Tongue (tissue), 3 donors: ENCODE measurements around the gene PIP4K2B. TPM values are rescaled to one million over a fixed set of nuclear protein-coding genes. Genes with fewer than 3 reads are reported as not detected.
A peak's percentile ranks its signal among the peaks of the same experiment; 100 is the strongest.
"Not testable (repeated sequence)": the region's sequence is repeated elsewhere in the genome, so short reads cannot be mapped to it uniquely, and the experiment has no call there.

ENCODE experiments used
- DNase-seq: peaks from one replicate; pipeline ENCODE4 v3.0.0-alpha.2; 2015
- small RNA-seq: library from RNA; depleted of rRNA; stranded (forward); fragments of <200 nt; gene quantifications from one replicate; pipeline ENCODE3, GENCODE V24; 2014; ENCODE audit warnings: low replicate concordance
- total RNA-seq: library from RNA; depleted of rRNA; stranded (reverse); fragments of >200 nt; gene quantifications from one replicate; pipeline ENCODE4 v1.2.3, GENCODE V29; 2014

Gene PIP4K2B
- total RNA-seq, 1 donor from 2014 or later: 81.4 TPM

DNA sequence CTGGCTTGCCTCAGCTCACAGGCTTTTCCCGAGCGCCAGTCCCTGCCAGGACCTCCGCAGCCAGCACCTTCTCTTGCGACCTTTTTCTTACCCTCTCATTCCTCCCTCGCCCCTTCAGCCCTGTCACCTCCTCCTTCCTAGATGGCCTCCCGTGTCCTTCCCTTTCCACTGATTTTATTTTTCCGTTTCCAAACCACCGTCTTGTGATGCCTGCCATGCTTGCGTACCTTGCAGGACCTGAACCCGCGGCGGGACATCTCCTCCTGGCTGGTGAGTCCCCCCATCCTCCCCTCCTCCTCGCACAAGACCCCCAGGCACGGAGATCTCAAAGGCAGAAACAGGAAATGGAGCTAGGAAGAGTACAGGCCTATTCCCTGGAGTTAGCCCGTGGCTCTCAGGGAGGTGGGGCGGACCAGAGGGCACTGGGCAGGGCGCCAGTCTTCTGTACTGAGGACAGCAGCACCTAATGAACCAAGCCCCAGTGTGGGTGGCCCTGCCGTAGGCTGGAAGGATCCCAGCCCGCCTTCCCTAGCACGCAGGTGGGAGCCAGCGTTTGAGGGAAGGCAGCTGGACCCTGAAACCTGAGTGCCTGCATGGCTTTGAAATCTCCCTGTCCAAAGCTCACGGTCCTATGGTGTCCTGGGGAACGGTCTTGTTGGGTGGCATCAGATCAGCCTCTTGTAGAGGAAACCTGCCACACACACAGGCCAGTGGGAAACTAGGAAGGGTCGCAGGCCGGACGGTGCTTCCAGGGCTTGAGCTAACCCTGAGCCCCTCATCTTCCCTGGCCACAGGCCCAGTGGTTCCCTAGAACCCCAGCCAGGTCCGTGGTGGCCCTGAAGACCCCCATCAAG is 68.6 kb downstream of the PIP4K2B start:
- DNase-seq: peak; percentile 59

DNA sequence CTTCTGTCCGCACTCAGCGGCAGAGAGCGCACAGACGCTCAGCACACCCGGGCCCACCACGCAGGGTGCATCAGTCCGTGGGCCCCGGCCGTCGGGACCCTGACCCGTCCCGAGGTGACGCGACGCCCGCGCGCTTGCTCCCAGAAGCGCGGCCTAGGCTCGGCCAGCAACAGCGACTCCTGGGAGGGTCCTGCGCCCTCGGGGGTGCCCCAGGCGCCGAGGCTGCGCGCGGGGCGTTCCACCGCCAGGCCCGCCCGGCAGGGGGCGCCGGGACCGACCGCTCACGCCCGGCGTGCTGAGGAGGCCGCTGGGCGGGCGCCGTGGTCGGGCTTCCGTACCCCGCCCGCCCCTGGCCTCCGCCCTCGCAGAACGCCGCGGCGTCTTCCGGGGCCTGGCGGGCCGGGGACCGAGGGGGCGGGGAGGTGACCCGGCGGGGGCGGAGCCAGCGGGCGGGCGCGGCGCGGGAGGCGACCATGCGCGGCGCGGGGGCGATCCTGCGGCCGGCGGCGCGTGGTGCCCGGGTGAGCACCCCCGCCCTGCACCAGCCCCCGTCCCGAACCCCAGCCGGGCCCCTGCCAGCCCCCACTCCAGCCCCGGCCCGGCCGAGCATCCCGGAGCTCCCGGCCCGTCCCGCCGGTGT is 69.3 kb downstream of the PIP4K2B start, which contains the start of gene CISD3:
TSS of gene CISD3 (plus strand) at position 456 of the 640 bp plus-strand sequence. CDS start at position 474, 18 bp downstream.
- peak; percentile 92 for DNase-seq

DNA sequence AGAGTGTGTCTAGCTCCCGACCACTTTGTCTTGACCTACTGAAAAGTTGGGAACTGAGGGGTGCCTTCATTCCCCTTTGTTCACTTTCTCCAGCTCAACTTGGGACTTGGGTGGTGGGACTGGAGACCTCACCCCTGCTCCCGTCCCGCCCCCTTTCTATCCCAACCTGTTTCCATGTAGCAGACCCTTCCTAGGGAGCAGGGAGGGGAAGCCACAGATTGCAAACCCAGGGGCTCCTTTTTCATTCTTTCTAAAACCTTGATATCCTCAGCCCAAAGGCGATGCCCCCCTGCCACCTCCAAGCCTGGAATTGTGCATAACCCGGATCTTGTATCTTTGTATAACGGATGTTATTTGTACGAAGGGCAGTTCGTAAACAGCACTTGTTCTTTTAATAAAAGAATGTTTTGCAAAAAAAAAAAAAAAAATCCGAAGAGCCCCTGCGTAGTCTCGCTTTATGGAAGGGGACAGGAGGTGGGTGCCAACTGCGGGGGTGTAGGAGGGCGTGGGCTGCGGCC is 69.9 kb downstream of the PIP4K2B start:
- DNase-seq: no peak

DNA sequence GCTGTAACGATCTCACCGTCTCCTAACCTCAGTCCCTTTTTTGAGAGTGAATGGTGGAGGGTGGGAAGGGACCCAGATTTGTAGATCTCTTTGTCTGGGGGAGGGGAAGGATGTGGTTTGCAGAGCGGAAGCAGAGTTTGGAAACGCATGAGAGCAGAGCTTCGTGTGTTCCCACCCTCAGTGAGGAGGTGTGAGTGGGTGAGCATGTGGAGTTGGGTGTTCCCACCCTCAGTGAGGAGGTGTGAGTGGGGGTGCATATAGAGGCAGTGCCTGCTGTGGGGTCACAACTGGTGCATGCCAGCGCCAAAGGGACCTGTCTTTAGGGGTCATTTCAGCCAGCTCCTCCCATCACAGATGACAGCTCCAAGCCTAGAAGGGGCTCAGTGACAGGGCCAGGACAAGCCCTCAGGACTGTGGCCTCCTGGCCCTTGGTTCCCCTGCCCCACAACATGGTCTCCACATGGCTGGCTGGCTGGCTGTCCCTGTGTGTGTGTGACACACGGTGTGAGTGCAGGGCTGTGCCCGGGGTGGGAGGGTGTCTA is 71.0 kb downstream of the PIP4K2B start:
- DNase-seq: no peak

DNA sequence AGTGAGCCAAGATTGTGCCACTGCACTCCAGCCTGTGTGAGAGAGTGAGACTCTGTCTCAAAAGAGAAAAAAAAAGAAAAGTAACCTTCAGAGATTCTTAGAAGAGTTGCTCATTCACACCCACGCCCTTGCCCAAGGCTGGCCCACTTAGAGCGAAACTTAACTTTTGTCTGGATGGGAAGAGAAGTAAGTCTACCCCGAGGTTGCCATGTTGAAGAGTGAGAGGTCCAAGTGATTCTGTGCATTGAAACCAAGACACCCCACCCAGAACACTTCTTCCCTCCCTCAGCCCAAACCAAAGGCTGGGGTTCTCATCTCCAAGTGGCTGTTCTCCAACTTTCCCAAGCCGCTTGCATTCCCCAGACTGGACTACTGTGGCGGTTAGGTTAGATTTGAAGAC is 71.6 kb downstream of the PIP4K2B start:
- DNase-seq: no peak

DNA sequence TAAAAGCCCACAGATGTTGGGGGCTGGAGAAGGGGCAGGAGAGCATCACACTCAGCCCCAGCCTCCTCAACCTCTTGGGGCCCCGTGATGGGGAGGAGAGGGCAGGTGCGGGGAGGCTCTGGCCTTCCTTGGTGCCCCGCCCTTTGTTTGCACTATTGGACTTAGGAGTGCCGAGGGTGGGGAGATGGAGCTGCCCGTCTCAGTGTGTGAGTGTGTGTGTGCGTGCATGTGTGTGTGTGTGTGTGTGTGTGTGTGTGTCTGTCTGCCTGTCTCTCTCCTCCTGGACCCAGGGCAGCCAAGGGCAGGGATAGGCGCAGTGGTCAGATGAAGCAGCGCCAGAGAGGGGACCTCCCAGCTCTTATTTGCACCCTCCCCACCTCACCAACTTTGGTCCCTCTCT is 73.2 kb downstream of the PIP4K2B start:
- not testable (repeated sequence) for DNase-seq

DNA sequence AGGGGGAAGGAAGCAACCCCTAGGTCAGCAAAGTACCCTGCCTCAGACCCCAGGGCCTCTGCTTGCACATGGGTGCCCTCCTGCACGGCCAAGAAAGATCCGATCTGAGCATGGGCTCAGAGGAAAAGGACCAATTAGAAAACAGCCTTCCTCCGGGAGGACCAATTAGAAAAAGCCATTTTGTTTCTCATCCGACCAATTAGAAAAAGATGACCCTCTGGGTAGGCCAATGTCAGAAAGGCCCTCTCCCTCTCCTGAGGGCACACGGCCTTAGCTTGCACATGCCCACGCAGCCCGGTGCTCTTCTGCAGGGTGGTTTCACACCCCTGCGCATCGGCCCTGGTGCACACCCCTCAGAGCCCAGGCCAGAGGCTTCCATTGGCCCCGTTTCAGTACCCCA is 74.3 kb downstream of the PIP4K2B start:
- DNase-seq: no peak

DNA sequence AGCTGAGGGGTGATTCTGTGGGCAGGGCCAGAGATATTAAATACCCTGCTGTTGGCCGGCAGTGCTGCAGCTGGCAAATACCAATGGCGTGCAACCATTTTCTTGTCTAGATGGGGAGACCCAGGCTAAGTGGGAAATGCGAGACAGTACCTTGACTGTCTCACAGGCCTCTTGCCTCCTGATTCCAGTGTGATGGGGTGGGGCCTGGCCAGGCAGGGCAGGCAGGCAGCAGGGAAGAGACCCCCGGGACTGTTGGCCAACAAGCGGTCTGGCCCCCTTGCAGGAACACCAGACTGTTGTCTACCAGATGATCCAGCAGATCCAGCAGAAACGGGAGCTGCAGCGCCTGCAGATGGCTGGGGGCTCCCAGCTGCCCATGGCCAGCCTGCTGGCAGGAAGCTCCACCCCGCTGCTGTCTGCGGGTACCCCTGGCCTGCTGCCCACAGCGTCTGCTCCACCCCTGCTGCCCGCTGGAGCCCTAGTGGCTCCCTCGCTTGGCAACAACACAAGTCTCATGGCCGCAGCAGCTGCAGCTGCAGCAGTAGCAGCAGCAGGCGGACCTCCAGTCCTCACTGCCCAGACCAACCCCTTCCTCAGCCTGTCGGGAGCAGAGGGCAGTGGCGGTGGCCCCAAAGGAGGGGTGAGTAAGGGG is 74.9 kb downstream of the PIP4K2B start:
- peak; percentile 95 for DNase-seq

DNA sequence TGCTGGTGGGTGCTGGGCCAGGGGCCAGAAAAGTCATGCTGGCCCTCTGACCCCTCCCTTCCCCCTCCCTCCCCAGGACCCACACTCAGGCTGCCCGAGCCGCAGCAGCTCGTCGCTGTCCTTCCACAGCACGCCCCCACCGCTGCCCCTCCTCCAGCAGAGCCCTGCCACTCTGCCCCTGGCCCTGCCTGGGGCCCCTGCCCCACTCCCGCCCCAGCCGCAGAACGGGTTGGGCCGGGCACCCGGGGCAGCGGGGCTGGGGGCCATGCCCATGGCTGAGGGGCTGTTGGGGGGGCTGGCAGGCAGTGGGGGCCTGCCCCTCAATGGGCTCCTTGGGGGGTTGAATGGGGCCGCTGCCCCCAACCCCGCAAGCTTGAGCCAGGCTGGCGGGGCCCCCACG is 77.6 kb downstream of the PIP4K2B start:
- DNase-seq: no peak

DNA sequence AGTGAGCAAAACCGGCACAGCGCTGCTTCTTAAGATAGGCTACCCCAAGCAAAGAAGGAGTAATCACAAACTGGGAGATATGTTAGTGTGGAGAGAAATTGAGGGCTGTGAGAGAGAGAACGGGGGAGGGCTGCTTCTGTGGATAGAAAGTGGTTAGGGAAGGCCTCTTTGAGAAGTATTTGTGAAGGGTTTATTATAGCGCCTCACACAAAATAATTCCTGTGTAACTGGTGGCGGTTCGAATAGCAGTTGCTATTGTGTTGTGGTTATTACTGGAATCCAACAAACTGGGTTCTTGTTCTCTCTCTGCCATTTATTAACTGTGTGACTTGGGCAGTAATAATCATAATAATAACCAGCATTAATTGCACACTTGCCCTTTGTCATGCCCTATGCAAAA is 78.4 kb downstream of the PIP4K2B start:
- no peak for DNase-seq

DNA sequence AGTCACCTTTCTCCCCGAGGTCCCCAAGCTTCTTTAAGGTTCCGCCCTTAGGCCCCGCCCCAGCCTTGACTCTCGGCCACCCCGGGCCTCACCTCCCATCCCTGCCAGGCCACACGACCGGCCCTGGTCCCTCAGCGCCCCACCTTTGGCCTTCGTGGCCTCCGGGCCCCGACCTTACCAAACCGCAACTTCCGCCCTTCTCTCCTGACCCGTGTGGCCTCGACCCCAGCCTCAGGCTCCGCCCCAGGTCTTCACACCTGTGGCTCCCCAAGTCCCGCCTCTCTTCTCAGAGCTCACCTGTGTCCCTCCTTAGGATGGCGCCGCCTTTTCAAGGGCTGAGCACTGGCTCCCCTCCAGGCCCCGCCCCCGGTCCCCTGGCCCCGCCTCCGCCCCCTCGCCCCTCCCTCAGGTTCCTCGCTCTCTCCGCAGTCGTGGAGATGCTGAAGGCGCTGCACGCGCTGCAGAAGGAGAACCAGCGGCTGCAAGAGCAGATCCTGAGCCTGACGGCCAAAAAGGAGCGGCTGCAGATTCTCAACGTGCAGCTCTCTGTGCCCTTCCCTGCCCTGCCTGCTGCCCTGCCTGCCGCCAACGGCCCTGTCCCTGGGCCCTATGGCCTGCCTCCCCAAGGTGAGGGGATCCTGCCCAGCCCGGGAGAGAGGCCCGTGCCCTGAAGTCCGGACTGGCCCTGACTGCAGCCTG is 79.3 kb downstream of the PIP4K2B start:
- no peak for DNase-seq

DNA sequence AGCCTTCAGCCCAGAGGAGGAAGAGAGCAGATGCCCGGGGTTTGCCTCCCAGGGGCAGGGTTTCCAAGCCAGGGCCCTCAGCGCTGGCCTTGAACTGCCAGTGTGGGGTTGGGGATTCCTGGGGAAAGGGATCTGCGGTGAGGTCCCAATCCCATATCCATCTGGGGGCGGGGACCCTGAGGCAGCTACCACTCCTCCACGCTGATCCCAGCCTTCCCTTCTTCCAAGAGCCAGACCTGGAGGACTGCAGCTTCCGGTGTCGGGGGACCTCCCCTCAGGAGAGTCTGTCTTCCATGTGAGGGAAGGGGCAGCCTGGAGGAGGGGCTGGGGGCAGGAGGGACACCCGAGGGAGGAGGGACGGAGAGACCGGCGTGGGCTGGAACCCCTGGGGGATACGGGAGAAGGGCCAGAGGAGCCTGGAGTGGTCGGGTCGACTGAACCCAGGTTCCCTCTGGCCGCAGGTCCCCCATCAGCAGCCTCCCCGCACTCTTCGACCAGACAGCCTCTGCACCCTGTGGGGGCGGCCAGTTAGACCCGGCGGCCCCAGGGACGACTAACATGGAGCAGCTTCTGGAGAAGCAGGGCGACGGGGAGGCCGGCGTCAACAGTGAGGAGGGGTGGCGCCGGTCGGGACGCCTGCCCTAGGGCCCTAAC is 79.9 kb downstream of the PIP4K2B start:
- no peak for DNase-seq

DNA sequence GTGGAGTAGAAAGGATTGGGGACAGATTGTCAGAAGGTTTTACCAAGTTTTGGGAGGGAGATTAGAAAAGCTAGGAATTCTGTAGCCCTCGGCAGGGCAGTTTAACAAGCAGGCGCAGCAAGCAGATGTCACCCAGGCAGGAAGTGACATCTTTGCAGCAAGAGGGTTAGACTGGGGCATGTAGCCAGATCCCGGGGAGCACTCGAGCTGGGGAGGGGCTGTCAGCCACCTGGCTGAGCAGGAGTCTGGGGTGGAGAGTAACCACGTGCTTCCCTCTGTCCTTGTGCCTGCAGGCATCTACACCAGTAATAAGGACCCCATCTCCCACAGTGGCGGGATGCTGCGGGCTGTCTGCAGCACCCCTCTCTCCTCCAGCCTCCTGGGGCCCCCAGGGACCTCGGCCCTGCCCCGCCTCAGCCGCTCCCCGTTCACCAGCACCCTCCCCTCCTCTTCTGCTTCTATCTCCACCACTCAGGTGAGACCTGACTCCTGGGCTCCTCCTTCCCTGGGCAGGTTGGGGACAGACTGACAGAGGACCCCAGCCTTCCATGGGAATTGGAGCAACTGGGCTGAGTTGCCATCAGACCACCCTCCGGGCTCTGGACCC is 82.1 kb downstream of the PIP4K2B start:
- DNase-seq: no peak

DNA sequence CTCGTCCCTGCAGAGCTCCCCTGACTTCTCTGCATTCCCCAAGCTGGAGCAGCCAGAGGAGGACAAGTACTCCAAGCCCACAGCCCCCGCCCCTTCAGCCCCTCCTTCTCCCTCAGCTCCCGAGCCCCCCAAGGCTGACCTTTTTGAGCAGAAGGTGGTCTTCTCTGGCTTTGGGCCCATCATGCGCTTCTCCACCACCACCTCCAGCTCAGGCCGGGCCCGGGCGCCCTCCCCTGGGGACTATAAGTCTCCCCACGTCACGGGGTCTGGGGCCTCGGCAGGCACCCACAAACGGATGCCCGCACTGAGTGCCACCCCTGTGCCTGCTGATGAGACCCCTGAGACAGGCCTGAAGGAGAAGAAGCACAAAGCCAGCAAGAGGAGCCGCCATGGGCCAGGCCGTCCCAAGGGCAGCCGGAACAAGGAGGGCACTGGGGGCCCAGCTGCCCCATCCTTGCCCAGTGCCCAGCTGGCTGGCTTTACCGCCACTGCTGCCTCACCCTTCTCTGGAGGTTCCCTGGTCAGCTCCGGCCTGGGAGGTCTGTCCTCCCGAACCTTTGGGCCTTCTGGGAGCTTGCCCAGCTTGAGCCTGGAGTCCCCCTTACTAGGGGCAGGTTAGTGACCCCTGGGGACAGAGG is 82.9 kb downstream of the PIP4K2B start:
- DNase-seq: no peak

Small RNA genes within 50 kb of the gene (small RNA-seq; reads per million reads assigned to genes)
- gene MIR4726 (0.08 reads per million), gene MIR4727 (0.19 reads per million, percentile 23 among the genes with 10 or more reads in this experiment), gene RNA5SP440 (0.16 reads per million, percentile 9 among the genes with 10 or more reads in this experiment), gene RNU6-866P (not detected)

Other genes starting within 250 kb of the PIP4K2B start
- 1.0 TPM for gene SRCIN1, start 193.6 kb downstream of the PIP4K2B start, total RNA-seq
- gene EPOP, start 124.6 kb downstream of the PIP4K2B start, total RNA-seq: not detected
- 42.2 TPM for gene MLLT6, start 94.3 kb downstream of the PIP4K2B start, total RNA-seq
- gene CISD3, start 69.2 kb downstream of the PIP4K2B start, total RNA-seq: 4.4 TPM
- 8.0 TPM for gene PCGF2, start 51.2 kb downstream of the PIP4K2B start, total RNA-seq
- 64.7 TPM for gene PSMB3, start 46.8 kb downstream of the PIP4K2B start, total RNA-seq
- gene CWC25, start 25.8 kb upstream of the PIP4K2B start, total RNA-seq: 11.4 TPM
- gene RPL23, start 54.2 kb upstream of the PIP4K2B start, total RNA-seq: 1,363 TPM
- gene LASP1, start 70.5 kb upstream of the PIP4K2B start, total RNA-seq: 67.1 TPM
- gene FBXO47, start 167.8 kb upstream of the PIP4K2B start, total RNA-seq: not detected